ENCODE data around the gene OSTM1. TPM values are rescaled to one million over a fixed set of nuclear protein-coding genes. Genes with fewer than 3 reads are reported as not detected.

OSTM1 gene
- total RNA-seq, 1 donor from 2014 or later, result 21.4 TPM

- peak; percentile 39 for DNase-seq
Measured at GRCh38 chr6:108116546-108117426, 42.2 kb upstream of the OSTM1 start.

GRCh38 chr6:108115598-108116058 lies 41.1 kb upstream of the OSTM1 start:
- POLR2A ChIA-PET, result interaction anchor here (1.1 kb wide), 1 partner anchor 53 kb away, joined by 4 read pairs; no protein-coding TSS in a partner anchor
- CTCF ChIA-PET, result interaction anchor here (1.3 to 5.9 kb wide), 6 partner anchors 47 to 410 kb away, joined by 3 to 100 read pairs (median 6); no protein-coding TSS in a partner anchor
- ATAC-seq (ENCODE audit: low read depth) (no peak), DNase-seq (no peak)
- TF ChIP-seq CTCF (IDR thresholded peaks at IDR 0.05), result no peak
- Mint-ChIP-seq H3K9me3 (no peaks in the 10 kb centered on the region), H3K4me1 (peaks cover 56% of the 10 kb centered on the region), H3K27me3 (peaks cover 75% of the 10 kb centered on the region), H3K36me3 (ENCODE audit: low read depth) (peaks cover 1% of the 10 kb centered on the region), H3K4me3 (peak overlapping the region; percentile 79), H3K27ac (no peak overlapping the region)
- intact Hi-C loops (cut with micrococcal nuclease), result loop anchor here (1.0 to 5.0 kb wide), 4 partner anchors 41 to 998 kb away; partner anchors contain the start of gene BEND3

More at GRCh38 chr6:108116546-108117426, 42.2 kb upstream of the OSTM1 start:
- no peak for TF ChIP-seq CTCF (IDR thresholded peaks at IDR 0.05)
- Mint-ChIP-seq H3K4me1 (peaks cover 60% of the 10 kb centered on the region), H3K9me3 (no peaks in the 10 kb centered on the region), H3K27me3 (peaks cover 81% of the 10 kb centered on the region), H3K4me3 (peak overlapping the region; percentile 79), H3K36me3 (ENCODE audit: low read depth) (peaks cover 1% of the 10 kb centered on the region), H3K27ac (no peak overlapping the region)
- intact Hi-C loops (cut with micrococcal nuclease), result loop anchor here (1.0 to 5.0 kb wide), 3 partner anchors 17 to 999 kb away; partner anchors contain the start of gene BEND3
- ChIA-PET CTCF (interaction anchor here (1.1 to 1.7 kb wide), 3 partner anchors 50 to 410 kb away, joined by 4 to 8 read pairs (median 4); no protein-coding TSS in a partner anchor), POLR2A (interaction anchor here (0.6 to 0.8 kb wide), 2 partner anchors 441 to 442 kb away, joined by 3 read pairs; no protein-coding TSS in a partner anchor)
- ATAC-seq (ENCODE audit: low read depth), result no peak

GRCh38 chr6:108114841-108115597 lies 40.5 kb upstream of the OSTM1 start:
- ChIA-PET CTCF (interaction anchor here (1.3 to 5.9 kb wide), 6 partner anchors 48 to 410 kb away, joined by 3 to 100 read pairs (median 6); no protein-coding TSS in a partner anchor), POLR2A (interaction anchor here (0.7 to 1.1 kb wide), 3 partner anchors 54 to 1065 kb away, joined by 3 to 7 read pairs (median 4); no protein-coding TSS in a partner anchor)
- no peak for ATAC-seq (ENCODE audit: low read depth)
- H3K9me3 Mint-ChIP-seq, result no peaks in the 10 kb centered on the region
- H3K4me3 Mint-ChIP-seq, result peak overlapping the region; percentile 79
- peaks cover 54% of the 10 kb centered on the region for H3K4me1 Mint-ChIP-seq
- H3K27ac Mint-ChIP-seq, result no peak overlapping the region
- DNase-seq, result peak; percentile 41
- intact Hi-C loops (cut with micrococcal nuclease), result loop anchor here (1.0 to 5.0 kb wide), 4 partner anchors 42 to 998 kb away; partner anchors contain the start of gene BEND3
- H3K27me3 Mint-ChIP-seq, result peaks cover 71% of the 10 kb centered on the region
- TF ChIP-seq CTCF (IDR thresholded peaks at IDR 0.05), result no peak
- peaks cover 1% of the 10 kb centered on the region for H3K36me3 Mint-ChIP-seq (ENCODE audit: low read depth)

GRCh38 chr6:108113557-108114519 lies 39.3 kb upstream of the OSTM1 start:
- no peak for TF ChIP-seq CTCF (IDR thresholded peaks at IDR 0.05)
- Mint-ChIP-seq H3K4me3 (peak overlapping the region; percentile 79), H3K27ac (no peak overlapping the region), H3K27me3 (peaks cover 67% of the 10 kb centered on the region), H3K9me3 (no peaks in the 10 kb centered on the region), H3K4me1 (peaks cover 47% of the 10 kb centered on the region), H3K36me3 (ENCODE audit: low read depth) (peaks cover 1% of the 10 kb centered on the region)
- ChIA-PET POLR2A (no interaction called here), CTCF (interaction anchor here (0.6 to 5.9 kb wide), 9 partner anchors 49 to 416 kb away, joined by 3 to 100 read pairs (median 7); no protein-coding TSS in a partner anchor)
- no peak for ATAC-seq (ENCODE audit: low read depth)
- peak; percentile 25 for DNase-seq
- intact Hi-C loops (cut with micrococcal nuclease), result loop anchor here (1.0 to 2.0 kb wide), 5 partner anchors 43 to 412 kb away; partner anchors contain the start of gene SNX3

Measured in activated B cell treated with CpG ODN at 0.5 μM for 24 hours (primary cell).